Lower leg skin (tissue), 4 donors: ENCODE data around the gene LRIG1. TPM values are rescaled to one million over a fixed set of nuclear protein-coding genes. Genes with fewer than 3 reads are reported as not detected.

Source experiments
- DNase-seq, 2 donors: peaks; one replicate each; pipeline ENCODE4 v3.0.0-alpha.2; 2019; ENCODE audit warnings: low spot score in 2 of 2
- H3K4me3 ChIP-seq: fragments of 200-600 bp; sonication (generic); 2 replicates; pipeline ENCODE4 v1.5.1; 2017; ENCODE audit warnings: mild to moderate bottlenecking, low read depth; ENCODE audit not compliant: poor library complexity, severe bottlenecking
- CTCF ChIP-seq, 3 donors: fragments of 450-650 bp; IDR thresholded peaks; one replicate each; pipeline ENCODE4 v1.5.1; 2016; ENCODE audit warnings: antibody characterized with exemption in 3 of 3, mild to moderate bottlenecking in 3 of 3, moderate library complexity in 2 of 3
- POLR2A ChIP-seq, 2 donors: fragments of 450-650 bp; IDR thresholded peaks; one replicate each; pipeline ENCODE4 v1.6.1; 2016 to 2017; ENCODE audit warnings: antibody characterized with exemption in 2 of 2, mild to moderate bottlenecking in 1 of 2, moderate library complexity in 1 of 2
- WGBS, 2 donors: methylation state at CpG; one replicate each; pipeline ENCODE4 v1.1.5; 2018; 5-methylcytosine and 5-hydroxymethylcytosine counted together
- intact Hi-C: fragments of 100-400 bp; cut with DNase I; formaldehyde crosslinking; loops from one replicate; pipeline ENCODE4 v1.15.0; 2023; ENCODE audit warnings: low total_unique reads
- total RNA-seq, 4 donors: library from RNA; depleted of rRNA; stranded (reverse); fragments of >200 nt; gene quantifications; one replicate each; pipeline ENCODE4 v1.1.0, GENCODE V29; 2016

LRIG1 gene
- total RNA-seq, 4 donors from 2014 or later, result 53.3 to 91.5 (median 69.8) TPM

DNA sequence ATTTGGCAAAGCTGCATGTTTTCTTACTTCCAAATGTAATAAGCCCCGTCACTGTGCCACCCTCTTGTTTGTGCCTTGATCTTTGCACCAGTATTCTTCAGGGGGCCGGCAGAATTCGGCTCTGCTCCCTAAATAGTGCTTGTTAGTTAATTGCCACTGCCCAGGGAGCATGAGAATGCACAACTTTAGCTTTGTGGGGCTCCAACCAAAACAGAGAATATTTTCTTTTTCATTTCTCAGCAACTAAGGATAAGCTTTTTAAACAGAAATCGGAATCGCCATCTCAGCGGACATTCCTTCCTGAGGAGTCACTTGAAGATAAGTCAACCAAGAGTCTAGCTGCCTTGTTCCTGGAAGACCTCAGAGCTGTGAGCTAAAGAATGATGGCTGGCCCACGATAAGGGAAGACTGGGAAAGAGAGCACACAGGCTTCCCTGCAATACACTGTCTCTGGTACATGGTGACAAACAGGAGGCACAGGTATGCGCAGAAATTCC is 106.0 kb downstream of the LRIG1 start:
- DNase-seq, result peak in 1 of 2 donors; percentile 52
- no peak overlapping the region for H3K4me3 ChIP-seq
- 79 to 83% methylated on average over 8 of the region's 8 CpGs for WGBS, 2 donors
- intact Hi-C loops, result no loop called here
- TF ChIP-seq POLR2A (IDR thresholded peaks at IDR 0.05), result no peak
- no peak for TF ChIP-seq CTCF (IDR thresholded peaks at IDR 0.05)

DNA sequence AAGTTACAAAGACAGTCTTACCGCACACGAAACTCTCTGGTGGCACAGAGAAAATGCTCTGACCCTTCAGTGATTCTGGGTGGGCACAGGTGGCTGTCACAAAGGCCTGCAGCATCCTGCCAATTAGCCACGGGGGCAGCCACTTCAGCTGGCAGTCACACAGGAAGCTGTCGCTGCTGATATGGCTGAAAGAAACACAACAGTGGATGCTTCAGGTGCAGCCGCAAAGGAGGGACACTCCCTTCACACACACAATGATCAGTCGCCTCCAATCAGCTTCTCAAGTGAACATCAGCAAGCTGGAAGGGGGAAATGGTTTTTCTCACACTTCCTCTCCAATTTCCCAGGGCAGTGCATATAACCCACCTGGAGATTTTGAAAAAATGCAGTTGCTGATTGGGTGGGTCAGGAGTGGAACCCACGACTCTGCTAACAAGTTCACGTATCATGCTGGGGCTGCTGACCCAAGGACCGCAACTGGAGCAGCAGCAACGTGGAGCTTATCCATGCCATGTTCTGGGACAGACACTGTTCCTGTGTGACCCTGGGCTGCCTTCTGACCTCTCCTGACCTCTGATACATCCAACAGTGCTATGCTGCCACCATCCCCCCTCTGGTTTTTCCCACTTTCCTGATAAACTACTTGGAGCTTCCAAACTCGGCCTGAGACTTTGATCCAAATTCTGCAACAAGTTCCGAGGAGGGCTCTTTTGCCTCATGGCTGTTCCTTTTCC is 106.6 kb downstream of the LRIG1 start:
- H3K4me3 ChIP-seq, result no peak overlapping the region
- 65 to 67% methylated on average over 11 to 12 of the region's 12 CpGs for WGBS, 2 donors
- intact Hi-C loops, result no loop called here
- peak in 1 of 2 donors; percentile 74 for DNase-seq
- TF ChIP-seq POLR2A (IDR thresholded peaks at IDR 0.05) (no peak), CTCF (IDR thresholded peaks at IDR 0.05) (no peak)

DNA sequence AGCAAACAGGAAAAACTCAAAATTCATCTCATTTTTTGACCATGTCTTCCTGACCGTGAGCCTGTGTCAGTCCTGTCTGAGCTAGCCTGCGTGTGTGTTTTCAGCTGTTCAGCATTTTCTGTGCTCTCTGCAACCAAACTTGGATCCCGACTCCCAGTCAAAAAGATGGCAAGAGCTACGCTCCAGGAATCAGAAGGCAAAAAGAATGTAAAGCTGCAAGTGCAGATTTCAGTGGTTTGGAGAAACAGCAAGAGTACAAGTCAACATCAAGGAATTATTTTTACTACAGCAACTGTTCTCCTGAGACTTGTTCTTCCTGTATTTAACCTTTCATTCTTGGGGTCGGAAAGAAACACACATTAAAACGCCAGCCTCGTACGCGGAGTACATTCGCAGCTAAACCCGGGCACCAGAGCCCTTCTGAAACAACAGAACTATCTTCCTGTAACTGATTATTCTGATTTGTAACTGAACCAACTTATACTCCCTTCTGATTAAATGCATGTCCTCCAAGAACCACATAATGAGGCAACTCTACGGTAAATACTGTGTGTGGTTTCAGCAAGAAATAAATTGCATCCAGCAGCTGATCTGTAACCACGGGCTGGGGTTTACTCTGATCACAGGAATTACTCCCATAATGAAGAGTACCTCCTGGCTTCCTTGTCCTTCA is 107.4 kb downstream of the LRIG1 start:
- intact Hi-C loops, result no loop called here
- peak in 1 of 2 donors; percentile 15 for DNase-seq
- no peak overlapping the region for H3K4me3 ChIP-seq
- TF ChIP-seq CTCF (IDR thresholded peaks at IDR 0.05), result no peak
- TF ChIP-seq POLR2A (IDR thresholded peaks at IDR 0.05), result no peak
- 60 to 72% methylated on average over 13 of the region's 13 CpGs for WGBS, 2 donors

- WGBS, 2 donors, result 88 to 94% methylated on average over 2 of the region's 2 CpGs
- no peak overlapping the region for H3K4me3 ChIP-seq
- intact Hi-C loops, result no loop called here
- DNase-seq, result peak in 1 of 2 donors; percentile 52
- no peak for TF ChIP-seq POLR2A (IDR thresholded peaks at IDR 0.05)
- no peak for TF ChIP-seq CTCF (IDR thresholded peaks at IDR 0.05)
These were observed 107.9 kb downstream of the LRIG1 start for GRCh38 chr3:66392966-66393332.

GRCh38 chr3:66392512-66392911 is 108.3 kb downstream of the LRIG1 start:
- TF ChIP-seq POLR2A (IDR thresholded peaks at IDR 0.05), result no peak
- no peak for TF ChIP-seq CTCF (IDR thresholded peaks at IDR 0.05)
- no peak overlapping the region for H3K4me3 ChIP-seq
- intact Hi-C loops, result no loop called here
- peak in 1 of 2 donors; percentile 42 for DNase-seq
- 78 to 86% methylated on average over 3 of the region's 3 CpGs for WGBS, 2 donors
